ENCODE results near the gene REC8. TPM values are rescaled to one million over a fixed set of nuclear protein-coding genes. Genes with fewer than 3 reads are reported as not detected.

Gene REC8
- total and polyA plus RNA-seq, 2 of the 13 experiments (the other 11 are each of a cell fraction or from before 2014, with no cell fraction given): 3.4 to 14.7 TPM

DNA sequence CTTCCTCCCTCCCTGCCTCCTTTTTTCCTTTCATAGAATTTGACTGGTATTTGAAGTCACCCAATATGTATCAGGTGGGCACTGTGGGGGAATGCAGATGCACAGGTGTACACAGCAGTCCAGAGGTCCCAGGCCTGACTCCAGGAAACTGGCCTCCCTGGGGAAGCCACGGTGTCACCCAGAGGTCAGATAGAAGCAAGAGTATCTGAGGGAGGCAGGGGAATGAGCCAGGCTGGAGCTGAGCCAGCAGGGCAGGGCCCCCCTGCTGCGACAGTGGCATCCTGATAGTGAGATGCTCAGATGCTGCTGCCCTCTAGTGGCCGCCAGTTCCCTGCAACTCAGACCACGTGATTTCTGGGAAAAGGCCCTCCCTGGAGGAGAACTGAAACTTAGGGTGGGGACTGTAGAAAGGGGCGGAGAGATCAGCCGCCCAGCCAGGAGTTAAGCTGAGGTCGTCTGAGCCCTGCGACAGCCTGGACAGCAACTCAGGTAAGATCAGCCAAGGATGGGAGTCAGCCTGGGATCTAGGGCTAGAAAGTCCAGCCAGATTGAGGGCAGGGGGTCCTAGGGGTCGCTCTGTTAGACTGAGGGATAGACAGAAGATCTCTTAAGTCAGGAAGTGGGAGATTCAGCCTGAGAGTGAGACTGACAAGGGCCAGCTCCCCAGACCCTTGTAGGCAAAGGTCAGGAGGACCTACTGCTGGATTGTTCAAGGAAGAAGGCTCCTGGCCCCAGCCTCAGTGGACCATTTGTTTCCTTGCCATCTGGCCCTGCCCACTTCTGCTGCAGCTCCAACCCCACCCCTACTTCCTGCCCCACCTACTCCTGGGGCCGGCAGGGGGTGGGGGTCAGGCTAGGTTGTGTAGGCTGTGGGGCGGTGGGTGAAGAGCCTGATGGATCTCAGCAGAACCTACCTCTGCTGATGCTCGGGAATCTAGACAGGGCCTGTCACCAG, 10.8 kb upstream of the REC8 start, which contains the start of gene IRF9 (continued):
- TF ChIP-seq, protein P1, sequence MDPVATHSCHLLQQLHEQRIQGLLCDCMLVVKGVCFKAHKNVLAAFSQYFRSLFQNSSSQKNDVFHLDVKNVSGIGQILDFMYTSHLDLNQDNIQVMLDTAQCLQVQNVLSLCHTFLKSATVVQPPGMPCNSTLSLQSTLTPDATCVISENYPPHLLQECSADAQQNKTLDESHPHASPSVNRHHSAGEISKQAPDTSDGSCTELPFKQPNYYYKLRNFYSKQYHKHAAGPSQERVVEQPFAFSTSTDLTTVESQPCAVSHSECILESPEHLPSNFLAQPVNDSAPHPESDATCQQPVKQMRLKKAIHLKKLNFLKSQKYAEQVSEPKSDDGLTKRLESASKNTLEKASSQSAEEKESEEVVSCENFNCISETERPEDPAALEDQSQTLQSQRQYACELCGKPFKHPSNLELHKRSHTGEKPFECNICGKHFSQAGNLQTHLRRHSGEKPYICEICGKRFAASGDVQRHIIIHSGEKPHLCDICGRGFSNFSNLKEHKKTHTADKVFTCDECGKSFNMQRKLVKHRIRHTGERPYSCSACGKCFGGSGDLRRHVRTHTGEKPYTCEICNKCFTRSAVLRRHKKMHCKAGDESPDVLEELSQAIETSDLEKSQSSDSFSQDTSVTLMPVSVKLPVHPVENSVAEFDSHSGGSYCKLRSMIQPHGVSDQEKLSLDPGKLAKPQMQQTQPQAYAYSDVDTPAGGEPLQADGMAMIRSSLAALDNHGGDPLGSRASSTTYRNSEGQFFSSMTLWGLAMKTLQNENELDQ (CRISPR knock-in tag; IDR thresholded peaks at IDR 0.05; ENCODE audit: borderline replicate concordance): peak; percentile 90; the same call in 1 of the 2 replicates
- TF ChIP-seq, protein P2, sequence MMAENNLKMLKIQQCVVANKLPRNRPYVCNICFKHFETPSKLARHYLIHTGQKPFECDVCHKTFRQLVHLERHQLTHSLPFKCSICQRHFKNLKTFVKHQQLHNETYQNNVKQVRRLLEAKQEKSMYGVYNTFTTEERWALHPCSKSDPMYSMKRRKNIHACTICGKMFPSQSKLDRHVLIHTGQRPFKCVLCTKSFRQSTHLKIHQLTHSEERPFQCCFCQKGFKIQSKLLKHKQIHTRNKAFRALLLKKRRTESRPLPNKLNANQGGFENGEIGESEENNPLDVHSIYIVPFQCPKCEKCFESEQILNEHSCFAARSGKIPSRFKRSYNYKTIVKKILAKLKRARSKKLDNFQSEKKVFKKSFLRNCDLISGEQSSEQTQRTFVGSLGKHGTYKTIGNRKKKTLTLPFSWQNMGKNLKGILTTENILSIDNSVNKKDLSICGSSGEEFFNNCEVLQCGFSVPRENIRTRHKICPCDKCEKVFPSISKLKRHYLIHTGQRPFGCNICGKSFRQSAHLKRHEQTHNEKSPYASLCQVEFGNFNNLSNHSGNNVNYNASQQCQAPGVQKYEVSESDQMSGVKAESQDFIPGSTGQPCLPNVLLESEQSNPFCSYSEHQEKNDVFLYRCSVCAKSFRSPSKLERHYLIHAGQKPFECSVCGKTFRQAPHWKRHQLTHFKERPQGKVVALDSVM (CRISPR knock-in tag; IDR thresholded peaks at IDR 0.05): peak; percentile 93
- TF ChIP-seq, protein P3, sequence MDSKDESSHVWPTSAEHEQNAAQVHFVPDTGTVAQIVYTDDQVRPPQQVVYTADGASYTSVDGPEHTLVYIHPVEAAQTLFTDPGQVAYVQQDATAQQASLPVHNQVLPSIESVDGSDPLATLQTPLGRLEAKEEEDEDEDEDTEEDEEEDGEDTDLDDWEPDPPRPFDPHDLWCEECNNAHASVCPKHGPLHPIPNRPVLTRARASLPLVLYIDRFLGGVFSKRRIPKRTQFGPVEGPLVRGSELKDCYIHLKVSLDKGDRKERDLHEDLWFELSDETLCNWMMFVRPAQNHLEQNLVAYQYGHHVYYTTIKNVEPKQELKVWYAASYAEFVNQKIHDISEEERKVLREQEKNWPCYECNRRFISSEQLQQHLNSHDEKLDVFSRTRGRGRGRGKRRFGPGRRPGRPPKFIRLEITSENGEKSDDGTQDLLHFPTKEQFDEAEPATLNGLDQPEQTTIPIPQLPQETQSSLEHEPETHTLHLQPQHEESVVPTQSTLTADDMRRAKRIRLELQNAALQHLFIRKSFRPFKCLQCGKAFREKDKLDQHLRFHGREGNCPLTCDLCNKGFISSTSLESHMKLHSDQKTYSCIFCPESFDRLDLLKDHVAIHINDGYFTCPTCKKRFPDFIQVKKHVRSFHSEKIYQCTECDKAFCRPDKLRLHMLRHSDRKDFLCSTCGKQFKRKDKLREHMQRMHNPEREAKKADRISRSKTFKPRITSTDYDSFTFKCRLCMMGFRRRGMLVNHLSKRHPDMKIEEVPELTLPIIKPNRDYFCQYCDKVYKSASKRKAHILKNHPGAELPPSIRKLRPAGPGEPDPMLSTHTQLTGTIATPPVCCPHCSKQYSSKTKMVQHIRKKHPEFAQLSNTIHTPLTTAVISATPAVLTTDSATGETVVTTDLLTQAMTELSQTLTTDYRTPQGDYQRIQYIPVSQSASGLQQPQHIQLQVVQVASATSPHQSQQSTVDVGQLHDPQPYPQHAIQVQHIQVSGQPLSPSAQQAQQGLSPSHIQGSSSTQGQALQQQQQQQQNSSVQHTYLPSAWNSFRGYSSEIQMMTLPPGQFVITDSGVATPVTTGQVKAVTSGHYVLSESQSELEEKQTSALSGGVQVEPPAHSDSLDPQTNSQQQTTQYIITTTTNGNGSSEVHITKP (CRISPR knock-in tag; IDR thresholded peaks at IDR 0.05; ENCODE audit: low read depth): peak; percentile 93
- TF ChIP-seq ATF7 (IDR thresholded peaks at IDR 0.05) (no peak), ATF7 (CRISPR knock-in tag; IDR thresholded peaks at IDR 0.05) (no peak), MLLT10 (CRISPR knock-in tag; IDR thresholded peaks at IDR 0.05) (no peak), ZFP82 (CRISPR knock-in tag; IDR thresholded peaks at IDR 0.05; ENCODE audit: borderline replicate concordance) (peak; percentile 93; the same call in 1 of the 2 replicates), NPAS2 (CRISPR knock-in tag; IDR thresholded peaks at IDR 0.05; ENCODE audit: borderline replicate concordance) (no peak)
- TF ChIP-seq, protein P4, sequence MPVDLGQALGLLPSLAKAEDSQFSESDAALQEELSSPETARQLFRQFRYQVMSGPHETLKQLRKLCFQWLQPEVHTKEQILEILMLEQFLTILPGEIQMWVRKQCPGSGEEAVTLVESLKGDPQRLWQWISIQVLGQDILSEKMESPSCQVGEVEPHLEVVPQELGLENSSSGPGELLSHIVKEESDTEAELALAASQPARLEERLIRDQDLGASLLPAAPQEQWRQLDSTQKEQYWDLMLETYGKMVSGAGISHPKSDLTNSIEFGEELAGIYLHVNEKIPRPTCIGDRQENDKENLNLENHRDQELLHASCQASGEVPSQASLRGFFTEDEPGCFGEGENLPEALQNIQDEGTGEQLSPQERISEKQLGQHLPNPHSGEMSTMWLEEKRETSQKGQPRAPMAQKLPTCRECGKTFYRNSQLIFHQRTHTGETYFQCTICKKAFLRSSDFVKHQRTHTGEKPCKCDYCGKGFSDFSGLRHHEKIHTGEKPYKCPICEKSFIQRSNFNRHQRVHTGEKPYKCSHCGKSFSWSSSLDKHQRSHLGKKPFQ (CRISPR knock-in tag; IDR thresholded peaks at IDR 0.05; ENCODE audit: insufficient replicate concordance): peak; percentile 91
- TF ChIP-seq, protein P5, sequence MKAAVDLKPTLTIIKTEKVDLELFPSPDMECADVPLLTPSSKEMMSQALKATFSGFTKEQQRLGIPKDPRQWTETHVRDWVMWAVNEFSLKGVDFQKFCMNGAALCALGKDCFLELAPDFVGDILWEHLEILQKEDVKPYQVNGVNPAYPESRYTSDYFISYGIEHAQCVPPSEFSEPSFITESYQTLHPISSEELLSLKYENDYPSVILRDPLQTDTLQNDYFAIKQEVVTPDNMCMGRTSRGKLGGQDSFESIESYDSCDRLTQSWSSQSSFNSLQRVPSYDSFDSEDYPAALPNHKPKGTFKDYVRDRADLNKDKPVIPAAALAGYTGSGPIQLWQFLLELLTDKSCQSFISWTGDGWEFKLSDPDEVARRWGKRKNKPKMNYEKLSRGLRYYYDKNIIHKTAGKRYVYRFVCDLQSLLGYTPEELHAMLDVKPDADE (CRISPR knock-in tag; IDR thresholded peaks at IDR 0.05): no peak
- TF ChIP-seq, protein P6, sequence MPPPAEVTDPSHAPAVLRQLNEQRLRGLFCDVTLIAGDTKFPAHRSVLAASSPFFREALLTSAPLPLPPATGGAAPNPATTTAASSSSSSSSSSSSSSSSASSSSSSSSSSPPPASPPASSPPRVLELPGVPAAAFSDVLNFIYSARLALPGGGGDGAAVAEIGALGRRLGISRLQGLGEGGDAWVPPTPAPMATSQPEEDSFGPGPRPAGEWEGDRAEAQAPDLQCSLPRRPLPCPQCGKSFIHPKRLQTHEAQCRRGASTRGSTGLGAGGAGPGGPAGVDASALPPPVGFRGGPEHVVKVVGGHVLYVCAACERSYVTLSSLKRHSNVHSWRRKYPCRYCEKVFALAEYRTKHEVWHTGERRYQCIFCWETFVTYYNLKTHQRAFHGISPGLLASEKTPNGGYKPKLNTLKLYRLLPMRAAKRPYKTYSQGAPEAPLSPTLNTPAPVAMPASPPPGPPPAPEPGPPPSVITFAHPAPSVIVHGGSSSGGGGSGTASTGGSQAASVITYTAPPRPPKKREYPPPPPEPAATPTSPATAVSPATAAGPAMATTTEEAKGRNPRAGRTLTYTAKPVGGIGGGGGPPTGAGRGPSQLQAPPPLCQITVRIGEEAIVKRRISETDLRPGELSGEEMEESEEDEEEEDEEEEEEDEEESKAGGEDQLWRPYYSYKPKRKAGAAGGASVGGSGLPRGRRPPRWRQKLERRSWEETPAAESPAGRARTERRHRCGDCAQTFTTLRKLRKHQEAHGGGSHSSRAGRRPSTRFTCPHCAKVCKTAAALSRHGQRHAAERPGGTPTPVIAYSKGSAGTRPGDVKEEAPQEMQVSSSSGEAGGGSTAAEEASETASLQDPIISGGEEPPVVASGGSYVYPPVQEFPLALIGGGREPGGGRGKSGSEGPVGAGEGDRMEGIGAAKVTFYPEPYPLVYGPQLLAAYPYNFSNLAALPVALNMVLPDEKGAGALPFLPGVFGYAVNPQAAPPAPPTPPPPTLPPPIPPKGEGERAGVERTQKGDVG (CRISPR knock-in tag; IDR thresholded peaks at IDR 0.05; ENCODE audit: borderline replicate concordance): peak; percentile 98; the same call in 1 of the 2 replicates

Data from HepG2 (cell line).